Activated effector memory CD4-positive, alpha-beta T cell treated with Interleukin-2 at 50 U/mL for 16 hours (primary cell): ENCODE results near the gene JPT2.
"Not testable (repeated sequence)": the region's sequence is repeated elsewhere in the genome, so short reads cannot be mapped to it uniquely, and the experiment has no call there.

Source experiments
- DNase-seq: peaks from one replicate; pipeline ENCODE4 v3.0.0-alpha.2; 2020

JPT2 gene

DNA sequence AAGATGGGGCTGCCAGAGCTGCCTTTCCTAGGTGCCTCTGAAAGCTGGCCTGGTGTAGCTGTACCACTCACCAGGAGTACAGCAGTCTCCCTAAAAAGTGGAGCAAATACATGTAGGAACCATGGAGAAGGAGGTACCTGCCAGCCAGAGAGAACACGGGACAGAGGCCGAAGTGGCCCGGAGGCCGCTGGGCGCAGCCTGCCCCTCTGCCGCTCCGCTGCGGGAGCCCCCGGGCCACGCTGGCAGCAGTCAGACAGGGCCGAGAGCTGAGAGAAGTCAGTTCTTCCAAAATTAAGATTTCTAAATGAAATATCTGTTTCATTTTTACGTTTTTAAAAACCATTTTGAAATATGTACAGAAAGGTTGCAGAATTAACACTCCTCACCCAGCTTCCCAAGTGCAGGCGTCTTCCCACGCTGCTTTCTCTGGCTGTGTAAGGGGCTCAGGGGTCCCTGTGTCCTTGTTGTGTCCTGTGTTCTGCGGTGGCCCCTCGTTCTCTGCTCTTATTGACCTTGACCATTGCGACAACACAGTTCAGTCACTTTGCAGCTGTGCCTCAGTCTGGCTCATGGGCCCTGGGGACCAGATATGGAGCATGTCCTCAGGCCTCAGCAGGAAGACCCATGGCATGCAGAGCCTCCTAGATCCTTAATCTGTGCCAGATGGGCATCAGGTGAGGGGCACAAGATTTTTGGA is 32.9 kb downstream of the JPT2 start:
- DNase-seq, result no peak

GRCh38 chr16:1712791-1713261 is 34.7 kb downstream of the JPT2 start:
- DNase-seq, result no peak

- no peak for DNase-seq
Measured at GRCh38 chr16:1713331-1713730, 35.3 kb downstream of the JPT2 start.

DNA sequence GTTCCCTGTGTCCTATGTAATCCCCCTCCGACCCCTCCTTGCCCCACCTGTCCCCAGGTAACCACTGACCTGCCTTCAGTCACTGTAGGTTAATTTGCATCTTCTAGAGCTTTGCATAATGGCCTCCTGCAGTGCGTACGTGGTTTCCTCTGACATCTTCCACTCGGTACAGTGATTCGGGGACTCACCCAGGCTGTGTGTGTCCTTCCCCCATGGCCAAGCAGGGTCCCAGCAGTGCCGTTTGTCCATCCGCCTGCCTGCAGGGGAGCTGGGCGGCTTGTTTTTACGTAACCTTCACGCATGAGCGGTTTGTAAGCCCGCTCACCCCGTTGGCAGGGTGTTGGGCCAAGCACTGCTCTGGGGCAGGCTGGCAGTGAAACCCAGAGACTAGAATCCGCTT is 35.9 kb downstream of the JPT2 start:
- no peak for DNase-seq

DNA sequence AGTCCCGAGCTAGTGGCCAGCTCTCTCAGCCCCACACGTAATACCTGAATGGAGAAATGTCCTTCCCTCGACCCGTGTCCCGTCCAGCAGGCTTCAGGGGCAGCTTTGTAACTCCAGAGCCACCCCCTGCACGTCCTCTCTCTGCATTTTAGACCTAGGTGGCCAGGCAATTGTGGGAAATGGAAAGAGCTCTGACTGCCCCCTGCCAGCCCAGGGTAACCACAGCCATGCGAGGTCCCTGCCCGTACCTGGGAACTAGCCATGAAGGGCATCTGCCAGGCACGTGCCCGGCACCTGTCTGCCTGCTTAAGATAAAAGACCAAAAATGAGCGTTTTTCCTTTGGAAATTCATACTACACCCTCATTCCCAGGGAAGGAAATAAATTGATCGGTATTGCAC is 37.1 kb downstream of the JPT2 start:
- no peak for DNase-seq

GRCh38 chr16:1718236-1718635 is 40.2 kb downstream of the JPT2 start:
- DNase-seq, result not testable (repeated sequence)

GRCh38 chr16:1719559-1720229 is 41.6 kb downstream of the JPT2 start:
- not testable (repeated sequence) for DNase-seq

DNA sequence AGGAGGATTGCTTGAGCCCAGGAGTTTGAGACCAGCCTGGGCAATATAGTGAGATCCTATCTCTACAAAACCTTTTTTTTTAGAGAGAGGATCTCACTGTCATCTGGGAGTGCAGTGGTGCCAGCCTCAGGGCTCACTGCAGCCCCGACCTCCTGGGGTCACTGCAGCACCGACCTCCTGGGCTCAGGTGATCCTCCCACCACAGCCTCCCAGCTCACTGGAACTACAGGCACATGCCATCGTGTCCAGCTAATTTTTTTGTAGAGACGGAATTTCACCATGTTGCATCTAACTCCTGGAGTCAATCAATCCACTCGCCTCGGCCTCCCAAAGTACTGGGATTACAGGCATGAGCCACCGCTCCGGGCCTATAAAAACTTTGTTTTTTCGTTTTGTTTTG is 43.3 kb downstream of the JPT2 start:
- no peak for DNase-seq

- DNase-seq, result peak; percentile 13
Measured at GRCh38 chr16:1723450-1724147, 45.5 kb downstream of the JPT2 start.

DNA sequence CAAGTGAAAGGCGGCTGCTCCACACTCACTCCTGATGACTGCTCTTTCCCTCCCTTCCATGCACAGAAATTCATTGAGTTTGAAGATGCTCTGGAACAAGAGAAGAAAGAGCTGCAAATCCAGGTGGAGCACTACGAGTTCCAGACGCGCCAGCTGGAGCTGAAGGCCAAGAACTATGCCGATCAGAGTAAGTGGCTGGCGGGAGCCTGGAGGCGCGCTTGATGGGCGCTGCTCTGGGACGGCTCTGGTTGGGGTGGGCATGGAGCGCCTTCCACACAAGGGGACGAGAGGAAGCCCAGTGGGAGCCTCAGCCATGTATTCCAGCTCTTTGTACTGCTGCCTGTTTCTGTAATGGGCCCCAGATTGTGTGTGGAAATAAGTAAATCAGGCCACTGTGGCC is 46.4 kb downstream of the JPT2 start:
- no peak for DNase-seq

GRCh38 chr16:1726661-1727502 is 48.8 kb downstream of the JPT2 start:
- no peak for DNase-seq

DNA sequence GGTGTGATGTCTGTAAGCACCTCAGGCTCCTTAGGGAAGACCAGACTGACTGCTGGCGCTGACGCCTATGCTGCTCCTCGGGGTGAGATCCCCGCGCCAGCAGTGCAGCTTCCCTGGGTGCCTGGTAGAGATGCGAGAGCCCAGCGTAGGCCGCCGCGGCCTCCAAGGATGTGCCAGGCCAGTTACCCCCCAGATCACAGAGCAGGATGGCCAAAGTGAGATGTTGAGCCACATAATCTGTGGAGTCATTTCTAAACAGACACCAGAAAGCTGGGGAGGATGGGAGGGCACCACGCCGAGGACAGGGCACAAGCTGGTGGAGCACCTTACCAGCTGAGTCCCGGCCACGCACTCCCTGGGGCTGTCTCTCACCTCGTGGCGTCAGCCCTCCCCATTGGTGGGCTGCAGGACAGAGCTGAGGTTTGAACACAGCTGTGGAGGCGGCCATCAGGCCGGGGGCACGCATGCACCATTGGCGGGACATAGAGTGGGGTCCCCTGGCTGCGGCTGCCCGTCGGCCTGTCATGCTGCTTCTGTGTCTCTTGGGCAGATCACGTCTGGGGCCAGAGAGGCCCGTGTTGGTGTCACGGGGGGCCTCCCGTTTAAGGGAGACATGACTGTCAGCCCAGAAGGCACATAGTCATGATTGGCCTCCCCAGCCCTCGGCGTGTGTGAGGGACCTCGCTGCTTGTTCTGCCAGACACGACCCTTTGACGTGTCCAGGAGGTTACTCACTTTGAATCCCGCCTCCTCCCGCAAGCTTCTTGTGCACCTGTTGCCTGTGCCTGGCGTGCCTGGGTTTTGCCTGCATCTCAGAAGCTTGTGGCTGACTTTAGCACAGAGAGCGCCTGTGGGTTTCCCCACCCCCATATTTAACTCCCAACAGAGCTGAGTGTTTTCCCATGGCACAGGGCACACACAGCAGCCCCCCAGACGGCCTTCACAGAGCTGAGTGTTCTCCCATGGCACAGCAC is 49.9 kb downstream of the JPT2 start:
- DNase-seq, result no peak

DNA sequence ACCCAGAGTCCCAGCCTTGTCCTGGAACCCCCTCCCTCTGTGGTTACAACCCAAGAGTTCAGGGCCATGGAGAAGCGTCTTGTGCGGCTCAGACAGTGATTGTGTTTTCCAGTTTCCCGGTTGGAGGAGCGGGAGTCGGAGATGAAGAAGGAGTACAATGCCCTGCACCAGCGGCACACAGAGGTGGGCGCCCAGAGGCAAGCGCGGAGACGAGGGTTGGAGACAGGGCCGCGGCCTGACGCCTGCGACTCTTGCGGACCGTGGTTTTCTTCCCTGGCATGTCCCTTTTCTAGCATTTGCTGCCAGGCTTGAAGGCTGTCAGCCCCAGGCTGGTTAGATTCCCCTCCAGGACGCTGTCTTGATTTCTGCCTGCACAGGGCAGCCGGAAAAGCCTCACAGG is 50.9 kb downstream of the JPT2 start:
- no peak for DNase-seq

GRCh38 chr16:1729445-1729844 is 51.4 kb downstream of the JPT2 start:
- no peak for DNase-seq

- no peak for DNase-seq
Measured at GRCh38 chr16:1731073-1731472, 53.0 kb downstream of the JPT2 start.

DNA sequence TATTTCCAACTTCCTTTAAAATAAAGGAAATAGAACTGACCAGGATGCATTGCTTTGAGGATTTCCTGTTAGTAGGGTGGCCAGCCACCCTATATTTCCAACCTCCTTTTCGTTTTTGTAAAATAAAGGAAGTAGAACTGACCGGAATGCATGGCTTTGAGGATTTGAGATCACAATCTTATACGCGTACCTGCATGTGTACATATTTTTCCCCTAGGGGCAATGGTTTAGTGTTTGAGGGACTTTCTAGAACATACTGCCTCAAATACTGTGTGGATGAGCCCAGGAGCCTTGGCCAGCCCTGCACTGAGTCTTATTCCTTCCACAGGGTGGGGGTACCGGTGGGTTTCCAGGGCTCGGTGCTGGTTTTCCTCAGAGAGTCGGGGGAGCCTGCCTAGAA is 53.5 kb downstream of the JPT2 start:
- no peak for DNase-seq

- no peak for DNase-seq
Measured at GRCh38 chr16:1732071-1732470, 54.0 kb downstream of the JPT2 start.

DNA sequence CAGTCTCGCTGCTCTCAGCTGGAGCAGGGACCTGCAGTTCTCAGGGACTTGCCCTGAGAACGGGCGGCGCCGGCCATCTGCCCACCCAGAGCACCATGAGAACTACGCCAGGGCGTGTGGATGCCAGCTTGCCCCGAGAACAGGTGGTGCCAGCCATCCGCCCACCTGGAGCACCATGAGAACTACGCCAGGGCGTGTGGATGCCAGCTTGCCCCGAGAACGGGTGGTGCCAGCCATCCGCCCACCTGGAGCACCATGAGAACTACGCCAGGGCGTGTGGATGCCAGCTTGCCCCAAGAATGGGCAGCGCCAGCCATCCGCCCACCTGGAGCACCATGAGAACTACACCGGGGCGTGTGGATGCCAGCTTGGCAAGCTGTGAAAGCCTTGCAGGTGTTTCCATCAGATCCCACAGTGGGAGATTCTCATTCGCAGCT is 54.5 kb downstream of the JPT2 start:
- not testable (repeated sequence) for DNase-seq

DNA sequence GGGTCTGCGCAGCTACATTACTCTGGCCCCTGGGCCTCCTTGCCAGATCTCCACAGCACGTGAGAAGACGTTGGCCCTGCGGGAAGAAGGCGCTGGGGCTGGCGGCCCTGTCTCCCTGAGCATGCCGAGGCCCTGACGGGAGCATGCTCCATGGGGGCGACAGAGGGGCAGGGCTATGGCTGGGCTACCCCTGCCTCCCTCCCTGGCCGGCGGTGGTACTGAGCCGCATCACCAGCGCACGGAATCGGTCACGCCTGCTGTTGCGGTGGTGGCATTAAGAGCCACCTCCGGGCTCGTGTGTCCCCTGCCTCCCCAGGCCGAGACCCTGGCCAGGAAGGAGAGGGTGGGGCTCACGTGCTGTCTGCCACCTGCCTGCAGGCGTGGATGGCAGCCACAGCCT is 56.0 kb downstream of the JPT2 start:
- no peak for DNase-seq

DNA sequence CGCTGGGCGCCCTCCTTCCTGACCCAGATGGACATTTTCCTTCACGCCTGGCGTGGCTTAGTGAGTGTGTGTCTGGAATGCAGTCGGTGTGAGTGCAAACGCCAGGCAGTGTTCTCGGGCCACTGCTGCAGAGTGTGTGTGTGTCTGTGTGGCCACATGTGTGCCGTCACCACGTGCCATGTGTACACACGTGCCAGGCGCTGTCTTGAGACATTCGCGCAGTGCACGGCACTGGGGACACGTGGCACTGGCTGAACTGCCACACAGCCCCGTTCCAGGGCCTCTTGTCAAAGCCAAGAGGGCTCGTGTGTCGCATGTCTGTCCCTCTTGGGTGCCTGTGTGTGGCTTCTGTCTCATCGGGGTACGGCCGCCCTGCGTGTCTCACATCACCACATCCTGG is 56.7 kb downstream of the JPT2 start:
- DNase-seq, result no peak

- no peak for DNase-seq
Measured at GRCh38 chr16:1740234-1740633, 62.2 kb downstream of the JPT2 start.
